Measurements from ENCODE around the gene EMC1.
"Not testable (repeated sequence)": the region's sequence is repeated elsewhere in the genome, so short reads cannot be mapped to it uniquely, and the experiment has no call there.

EMC1 gene

DNA sequence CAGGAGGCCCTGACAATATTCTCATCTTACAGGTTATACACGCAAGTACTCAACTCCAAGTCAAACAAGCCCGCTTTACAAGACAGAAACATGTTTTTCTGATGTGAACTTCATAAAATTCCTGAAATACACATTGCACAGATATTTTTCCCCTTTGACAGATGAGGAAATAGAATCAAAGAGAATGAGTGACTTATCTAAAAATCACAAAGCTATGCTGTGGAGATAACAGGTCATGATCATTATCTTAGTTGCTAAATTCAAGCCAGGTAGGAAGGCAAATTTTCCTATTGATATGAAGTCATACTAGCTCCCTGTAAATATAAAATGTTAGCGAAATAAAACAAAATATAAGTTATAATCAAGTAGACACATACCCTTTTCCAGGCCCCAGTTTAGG, 59.5 kb downstream of the EMC1 start:
- TF ChIP-seq, protein P1, sequence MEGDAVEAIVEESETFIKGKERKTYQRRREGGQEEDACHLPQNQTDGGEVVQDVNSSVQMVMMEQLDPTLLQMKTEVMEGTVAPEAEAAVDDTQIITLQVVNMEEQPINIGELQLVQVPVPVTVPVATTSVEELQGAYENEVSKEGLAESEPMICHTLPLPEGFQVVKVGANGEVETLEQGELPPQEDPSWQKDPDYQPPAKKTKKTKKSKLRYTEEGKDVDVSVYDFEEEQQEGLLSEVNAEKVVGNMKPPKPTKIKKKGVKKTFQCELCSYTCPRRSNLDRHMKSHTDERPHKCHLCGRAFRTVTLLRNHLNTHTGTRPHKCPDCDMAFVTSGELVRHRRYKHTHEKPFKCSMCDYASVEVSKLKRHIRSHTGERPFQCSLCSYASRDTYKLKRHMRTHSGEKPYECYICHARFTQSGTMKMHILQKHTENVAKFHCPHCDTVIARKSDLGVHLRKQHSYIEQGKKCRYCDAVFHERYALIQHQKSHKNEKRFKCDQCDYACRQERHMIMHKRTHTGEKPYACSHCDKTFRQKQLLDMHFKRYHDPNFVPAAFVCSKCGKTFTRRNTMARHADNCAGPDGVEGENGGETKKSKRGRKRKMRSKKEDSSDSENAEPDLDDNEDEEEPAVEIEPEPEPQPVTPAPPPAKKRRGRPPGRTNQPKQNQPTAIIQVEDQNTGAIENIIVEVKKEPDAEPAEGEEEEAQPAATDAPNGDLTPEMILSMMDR (IDR thresholded peaks at IDR 0.05; ENCODE audit: unreplicated experiment in 3 of 3) = no peak
- no peak overlapping the region for H3K27ac Mint-ChIP-seq
- H3K9me3 Mint-ChIP-seq = no peaks in the 10 kb centered on the region
- no peaks in the 10 kb centered on the region for H3K27me3 Mint-ChIP-seq (ENCODE audit: low read depth)
- peaks cover 13% of the 10 kb centered on the region for H3K4me1 Mint-ChIP-seq
- peaks cover 72% of the 10 kb centered on the region for H3K36me3 Mint-ChIP-seq (ENCODE audit: low read depth)
- no peak overlapping the region for H3K4me3 Mint-ChIP-seq

DNA sequence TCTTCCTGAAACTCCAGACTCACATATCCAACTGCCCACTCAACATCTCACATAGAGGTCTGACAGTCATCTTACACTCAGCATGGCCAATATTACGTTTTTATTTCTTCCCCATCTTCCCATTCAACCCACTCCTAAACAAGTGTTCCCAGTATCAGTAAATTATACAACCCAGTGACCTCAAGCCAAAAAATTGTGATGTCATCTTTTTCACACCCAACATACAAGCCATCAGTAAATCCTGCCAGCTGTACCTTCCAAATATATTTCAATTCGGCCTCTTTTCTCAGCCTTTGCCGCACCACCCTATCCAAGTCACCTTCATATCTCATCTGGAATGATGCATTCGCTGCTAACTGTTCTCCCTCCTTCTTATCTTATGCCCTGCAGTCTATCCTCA, 60.9 kb downstream of the EMC1 start:
- Mint-ChIP-seq H3K27me3 (ENCODE audit: low read depth) (no peaks in the 10 kb centered on the region), H3K4me1 (peaks cover 1% of the 10 kb centered on the region), H3K4me3 (no peak overlapping the region), H3K27ac (no peak overlapping the region), H3K36me3 (ENCODE audit: low read depth) (peaks cover 72% of the 10 kb centered on the region), H3K9me3 (no peaks in the 10 kb centered on the region)
- TF ChIP-seq, protein P1 (IDR thresholded peaks at IDR 0.05; ENCODE audit: unreplicated experiment in 3 of 3) = no peak

DNA sequence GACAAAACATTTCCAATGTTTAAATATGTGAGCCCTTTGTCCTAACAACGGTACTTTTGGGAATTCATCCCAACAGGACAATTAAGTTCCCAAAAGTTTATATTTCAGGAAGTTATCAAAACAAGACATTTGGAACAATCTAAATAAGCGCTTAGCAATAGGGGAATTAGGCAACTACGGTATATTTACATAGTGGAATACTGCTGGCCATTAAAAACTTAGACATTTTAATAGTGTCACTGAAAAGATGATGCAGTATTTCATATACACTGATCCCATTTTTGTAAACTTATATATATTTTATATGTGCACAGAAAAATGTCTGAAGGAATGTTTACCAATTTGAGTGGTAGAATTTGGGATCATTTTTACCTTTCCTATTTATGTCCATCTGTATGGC, 62.1 kb downstream of the EMC1 start:
- no peak overlapping the region for H3K4me3 Mint-ChIP-seq
- TF ChIP-seq, protein P1 (IDR thresholded peaks at IDR 0.05; ENCODE audit: unreplicated experiment in 3 of 3) = no peak
- no peaks in the 10 kb centered on the region for H3K9me3 Mint-ChIP-seq
- H3K4me1 Mint-ChIP-seq = no peaks in the 10 kb centered on the region
- H3K27ac Mint-ChIP-seq = no peak overlapping the region
- no peaks in the 10 kb centered on the region for H3K27me3 Mint-ChIP-seq (ENCODE audit: low read depth)
- peaks cover 81% of the 10 kb centered on the region for H3K36me3 Mint-ChIP-seq (ENCODE audit: low read depth)

DNA sequence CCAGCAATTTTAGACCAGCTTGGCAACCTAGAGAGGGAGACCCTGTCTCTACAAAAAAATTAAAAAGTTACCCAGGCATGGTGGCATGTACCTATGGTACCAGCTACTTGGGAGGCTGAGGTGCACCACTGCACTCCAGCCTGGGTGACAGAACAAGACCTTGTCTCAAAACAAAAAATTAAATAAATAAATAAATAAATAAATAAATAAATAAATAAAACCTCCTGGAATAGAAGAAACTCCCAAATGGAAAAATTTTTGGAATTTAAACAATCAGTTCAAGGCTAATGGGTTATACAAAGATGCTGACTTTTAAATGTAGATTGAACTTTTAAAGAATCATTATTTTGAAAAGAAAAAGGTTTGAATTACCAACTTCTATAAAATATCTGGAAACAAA, 63.5 kb downstream of the EMC1 start:
- Mint-ChIP-seq H3K36me3 (ENCODE audit: low read depth) (peaks cover 78% of the 10 kb centered on the region), H3K4me1 (no peaks in the 10 kb centered on the region), H3K27ac (no peak overlapping the region), H3K4me3 (no peak overlapping the region), H3K27me3 (ENCODE audit: low read depth) (no peaks in the 10 kb centered on the region), H3K9me3 (no peaks in the 10 kb centered on the region)
- TF ChIP-seq, protein P1 (IDR thresholded peaks at IDR 0.05; ENCODE audit: unreplicated experiment in 3 of 3) = no peak

DNA sequence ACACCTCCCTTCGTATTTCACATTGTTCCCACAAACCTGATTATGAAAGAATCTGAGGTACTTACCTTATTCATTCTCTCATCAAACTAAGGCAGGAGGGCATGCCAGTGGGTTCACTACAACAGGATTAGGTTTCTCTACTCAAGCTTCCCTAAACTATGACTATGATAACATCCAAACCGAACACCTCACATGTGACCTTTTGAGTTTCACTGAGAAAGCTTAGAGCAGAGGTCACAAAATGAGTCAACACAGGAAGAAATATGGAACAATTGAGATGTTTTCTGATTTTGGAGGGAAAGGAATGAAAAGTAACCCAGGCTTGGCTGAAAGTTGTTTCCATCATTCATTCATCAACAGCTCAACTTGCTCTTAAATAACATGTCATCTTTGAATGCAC, 65.3 kb downstream of the EMC1 start:
- no peak overlapping the region for H3K27ac Mint-ChIP-seq
- TF ChIP-seq, protein P1 (IDR thresholded peaks at IDR 0.05; ENCODE audit: unreplicated experiment in 3 of 3) = no peak
- H3K4me3 Mint-ChIP-seq = no peak overlapping the region
- no peaks in the 10 kb centered on the region for H3K4me1 Mint-ChIP-seq
- no peaks in the 10 kb centered on the region for H3K27me3 Mint-ChIP-seq (ENCODE audit: low read depth)
- H3K9me3 Mint-ChIP-seq = no peaks in the 10 kb centered on the region
- peaks cover 79% of the 10 kb centered on the region for H3K36me3 Mint-ChIP-seq (ENCODE audit: low read depth)

DNA sequence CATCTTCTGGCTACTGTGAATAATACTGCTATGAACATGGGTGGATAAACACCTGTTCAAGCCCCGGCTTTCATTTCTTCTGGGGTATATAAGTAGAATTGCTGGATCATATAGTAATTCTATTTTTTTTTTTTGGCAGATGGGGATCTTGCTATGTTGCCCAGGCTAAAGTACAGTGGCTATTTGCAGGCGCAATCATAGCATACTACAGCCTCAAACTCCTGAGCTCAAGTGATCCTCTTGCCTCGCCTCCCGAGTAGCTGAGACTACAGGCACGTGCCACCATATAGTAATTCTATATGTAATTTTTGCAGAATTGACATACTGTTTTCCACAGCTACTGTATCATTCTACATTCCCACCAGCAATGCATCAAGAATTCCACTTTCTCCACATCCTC, 69.1 kb downstream of the EMC1 start:
- peaks cover 67% of the 10 kb centered on the region for H3K36me3 Mint-ChIP-seq (ENCODE audit: low read depth)
- TF ChIP-seq, protein P1 (IDR thresholded peaks at IDR 0.05; ENCODE audit: unreplicated experiment in 3 of 3) = no peak
- no peaks in the 10 kb centered on the region for H3K27me3 Mint-ChIP-seq (ENCODE audit: low read depth)
- no peaks in the 10 kb centered on the region for H3K9me3 Mint-ChIP-seq
- no peak overlapping the region for H3K4me3 Mint-ChIP-seq
- no peak overlapping the region for H3K27ac Mint-ChIP-seq
- H3K4me1 Mint-ChIP-seq = no peaks in the 10 kb centered on the region

DNA sequence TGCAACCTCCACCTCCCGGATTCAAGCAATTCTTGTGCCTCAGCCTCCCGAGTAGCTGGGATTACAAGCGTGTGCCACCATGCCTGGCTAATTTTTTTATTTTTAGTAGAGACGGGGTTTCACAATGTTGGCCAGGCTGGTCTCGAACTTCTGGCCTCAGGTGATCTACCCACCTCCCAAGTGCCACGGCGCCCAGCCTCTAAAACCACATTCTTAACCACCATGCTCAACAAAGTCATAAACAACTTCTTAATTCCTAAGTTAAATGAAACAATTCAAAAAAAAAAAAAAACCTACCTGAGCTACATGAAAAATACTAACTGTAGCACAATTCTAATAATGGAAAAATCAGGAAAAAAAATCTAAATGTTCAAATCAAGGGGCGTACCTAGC, 71.1 kb downstream of the EMC1 start:
- H3K4me1 Mint-ChIP-seq; H3K4me3 Mint-ChIP-seq; H3K27ac Mint-ChIP-seq; H3K9me3 Mint-ChIP-seq; H3K27me3 Mint-ChIP-seq (ENCODE audit: low read depth): not testable (repeated sequence)
- H3K36me3 Mint-ChIP-seq (ENCODE audit: low read depth) = peaks cover 71% of the 10 kb centered on the region

Measured in nephron (organoid).